Thyroid gland (tissue), 4 donors: ENCODE measurements around the gene CYP21A2.

Experiments
- POLR2A ChIP-seq, 2 donors: fragments of 450-650 bp; IDR thresholded peaks; one replicate each; pipeline ENCODE4 v1.6.1; 2017; ENCODE audit warnings: antibody characterized with exemption in 2 of 2, mild to moderate bottlenecking in 2 of 2, moderate library complexity in 1 of 2
- TF ChIP-seq, protein P1 (sequence below), 6 experiments: fragments of 200-600 bp in 3 of 6; fragments of 450-650 bp in 3 of 6; sonication (generic) in 3 of 6; IDR thresholded peaks; one replicate each; pipeline ENCODE4 v1.5.1; 2016 to 2019; ENCODE audit warnings: antibody characterized with exemption in 6 of 6, mild to moderate bottlenecking in 2 of 6, inconsistent platforms in 1 of 6, moderate library complexity in 1 of 6

DNA sequence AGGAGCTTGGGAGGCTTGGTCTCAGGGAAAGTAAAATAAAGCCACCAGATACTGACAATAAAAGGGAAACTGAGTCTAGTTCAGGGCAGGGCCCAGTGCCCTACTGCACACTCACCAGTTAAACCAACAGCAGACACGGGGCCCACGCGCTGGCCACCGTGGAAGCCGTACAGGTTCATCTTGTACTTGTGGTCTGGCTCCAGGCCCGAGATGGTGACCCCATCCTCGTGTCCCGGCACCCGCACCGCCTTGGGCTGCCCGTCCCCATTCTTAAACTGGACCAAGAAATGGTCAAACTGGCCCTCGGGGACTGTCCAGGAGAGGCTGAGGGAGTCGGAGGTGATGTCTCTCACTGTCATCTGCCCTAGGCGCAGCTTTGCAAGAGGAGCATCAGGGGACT is 26.5 kb downstream of the CYP21A2 start:
- TF ChIP-seq, protein P1, sequence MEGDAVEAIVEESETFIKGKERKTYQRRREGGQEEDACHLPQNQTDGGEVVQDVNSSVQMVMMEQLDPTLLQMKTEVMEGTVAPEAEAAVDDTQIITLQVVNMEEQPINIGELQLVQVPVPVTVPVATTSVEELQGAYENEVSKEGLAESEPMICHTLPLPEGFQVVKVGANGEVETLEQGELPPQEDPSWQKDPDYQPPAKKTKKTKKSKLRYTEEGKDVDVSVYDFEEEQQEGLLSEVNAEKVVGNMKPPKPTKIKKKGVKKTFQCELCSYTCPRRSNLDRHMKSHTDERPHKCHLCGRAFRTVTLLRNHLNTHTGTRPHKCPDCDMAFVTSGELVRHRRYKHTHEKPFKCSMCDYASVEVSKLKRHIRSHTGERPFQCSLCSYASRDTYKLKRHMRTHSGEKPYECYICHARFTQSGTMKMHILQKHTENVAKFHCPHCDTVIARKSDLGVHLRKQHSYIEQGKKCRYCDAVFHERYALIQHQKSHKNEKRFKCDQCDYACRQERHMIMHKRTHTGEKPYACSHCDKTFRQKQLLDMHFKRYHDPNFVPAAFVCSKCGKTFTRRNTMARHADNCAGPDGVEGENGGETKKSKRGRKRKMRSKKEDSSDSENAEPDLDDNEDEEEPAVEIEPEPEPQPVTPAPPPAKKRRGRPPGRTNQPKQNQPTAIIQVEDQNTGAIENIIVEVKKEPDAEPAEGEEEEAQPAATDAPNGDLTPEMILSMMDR (IDR thresholded peaks at IDR 0.05) = no peak
- no peak for TF ChIP-seq POLR2A (IDR thresholded peaks at IDR 0.05)
